Heart left ventricle (tissue), 16 donors: ENCODE results near the gene MTUS2. TPM values are rescaled to one million over a fixed set of nuclear protein-coding genes. Genes with fewer than 3 reads are reported as not detected.

Experiments used
- ATAC-seq, 4 donors: fragments of 200-7000 bp; cut with Tn5 transposase; one replicate each; pipeline ENCODE4 v1.9.1; 2020 to 2022; ENCODE audit warnings: moderate library complexity in 4 of 4, mild to moderate bottlenecking in 3 of 4, moderate number of reproducible peaks in 1 of 4
- DNase-seq, 5 donors: peaks; one replicate each; pipeline ENCODE4 v3.0.0-alpha.2; 2020
- H3K27ac ChIP-seq, 12 donors: fragments of 200-600 bp; sonication (generic) in 4 of 12; one replicate each; pipeline versions ENCODE4 v1.5.0 to v1.8.0; 2016 to 2022; ENCODE audit warnings: mild to moderate bottlenecking in 2 of 12
- H3K27me3 ChIP-seq, 9 donors: fragments of 200-600 bp; sonication (generic) in 2 of 9; one replicate each; pipeline versions ENCODE4 v1.5.1 to v1.8.0; 2016 to 2022; ENCODE audit warnings: mild to moderate bottlenecking in 3 of 9
- H3K36me3 ChIP-seq, 9 donors: fragments of 200-600 bp; sonication (generic) in 2 of 9; one replicate each; pipeline versions ENCODE4 v1.5.0 to v1.8.0; 2018 to 2022; ENCODE audit warnings: mild to moderate bottlenecking in 2 of 9
- H3K4me1 ChIP-seq, 12 donors: fragments of 200-600 bp; sonication (generic) in 4 of 12; one replicate each; pipeline versions ENCODE4 v1.5.0 to v1.8.0; 2016 to 2022; ENCODE audit warnings: mild to moderate bottlenecking in 3 of 12
- H3K4me3 ChIP-seq, 12 donors: fragments of 200-600 bp; sonication (generic) in 4 of 12; one replicate each; pipeline versions ENCODE4 v1.5.0 to v1.8.0; 2017 to 2022; ENCODE audit warnings: mild to moderate bottlenecking in 9 of 12, moderate library complexity in 4 of 12
- H3K9me3 ChIP-seq, 12 donors: fragments of 200-600 bp; sonication (generic) in 4 of 12; one replicate each; pipeline versions ENCODE4 v1.5.0 to v1.8.0; 2016 to 2022; ENCODE audit warnings: mild to moderate bottlenecking in 1 of 12
- POLR2A ChIP-seq, 2 donors: fragments of 450-650 bp; IDR thresholded peaks; one replicate each; pipeline ENCODE4 v1.6.1; 2017; ENCODE audit warnings: antibody characterized with exemption in 2 of 2, mild to moderate bottlenecking in 2 of 2, moderate library complexity in 2 of 2
- WGBS, 4 donors: extraction: QIAGEN DNeasy Blood & Tissue Kit in 2 of 4; methylation state at CpG; one replicate each; pipeline versions ENCODE4 v1.1.5 to v1.1.7; 2013 to 2018; 5-methylcytosine and 5-hydroxymethylcytosine counted together
- intact Hi-C, 10 donors: fragments of 100-400 bp; cut with DNase I; formaldehyde crosslinking; loops; one replicate each; pipeline versions ENCODE4 v1.11.1 to v1.14.2; 2022
- polyA plus RNA-seq, 2 donors: library from polyadenylated mRNA; stranded (reverse); fragments of 200-250 nt; gene quantifications; one replicate each; pipeline ENCODE4 v1.2.3, GENCODE V29; 2013
- total RNA-seq, 9 donors: library from RNA; depleted of rRNA in 2 of 9; stranded (reverse); fragments of >200 nt in 2 of 9; fragmentation: NEBNext Ultra II Directional in 3 of 9; extraction: Animal tissue kit (Norgen Biotek cat#: 25700) in 3 of 9; gene quantifications; one replicate each; pipeline versions ENCODE4 v1.1.0 to v1.2.4, GENCODE V29; 2016 to 2023
- TF ChIP-seq, protein P1 (sequence below), 12 donors: fragments of 200-600 bp; sonication (generic) in 4 of 12; IDR thresholded peaks; one replicate each; pipeline versions ENCODE4 v1.5.0 to v1.8.0; 2018 to 2022; ENCODE audit warnings: antibody characterized with exemption in 12 of 12, mild to moderate bottlenecking in 5 of 12
- donor health status: ischemic (EF 13 %, LVEDD 7.1; RV severe dilation, severe dysfunction).
- donor health status: healthy with polysubstance abuse.
- donor health status: DM: no; HTN: yes; CAD: no.
- donor health status: DM: no; HTN: no; CAD: no.
- donor health status: ischemic (EF 25% LVEDD 6.9; RV normal size, moderate dysfunction).
- donor health status: ischemic (EF 25% LVEDD 5.7; RV mildly dilated, moderate dysfunction).
- donor health status: healthy.
- donor health status: DM: yes; HTN: yes; CAD: no.
- donor health status: ischemic (EF 35%, LVEDD 5.7; RV mildly dilated, moderate dysfunction).
- donor health status: nonischemic (EF 11% LVEDD 7.7; RV severe dilation, severe dysfunction).
- donor health status: DM: yes; HTN: yes; CAD: no.
- donor health status: PGD.
- donor health status: ischemic (EF 29% LVEDD 5.4; RV normal size, mild dysfunction).
- donor health status: nonischemic (EF 23%, LVEDD 6.1; RV moderate dilation, normal function).

The MTUS2 gene
- total and polyA plus RNA-seq, 11 donors, result 28.7 to 174 (median 67.9) TPM

DNA sequence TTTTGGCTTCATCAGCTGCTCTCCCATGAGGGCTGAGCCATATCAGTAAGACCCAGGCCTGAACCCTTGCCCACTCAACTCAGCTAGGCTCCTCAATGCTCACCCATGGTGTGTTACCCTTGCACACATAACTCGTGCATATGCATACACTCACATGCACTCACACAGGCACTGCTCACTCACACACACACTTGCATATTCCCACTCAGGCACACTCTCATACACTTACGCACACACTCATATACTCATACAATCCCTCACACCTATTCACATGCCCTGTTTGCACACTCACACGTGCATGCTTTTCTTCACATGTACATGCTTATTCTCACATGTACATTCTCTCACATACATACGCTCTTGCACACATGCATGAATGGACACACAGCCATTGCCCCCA lies 681.5 kb downstream of the MTUS2 start:
- 83 to 88% (median 86%) methylated on average over 4 of the region's 4 CpGs for WGBS, 4 donors
- TF ChIP-seq, protein P1, sequence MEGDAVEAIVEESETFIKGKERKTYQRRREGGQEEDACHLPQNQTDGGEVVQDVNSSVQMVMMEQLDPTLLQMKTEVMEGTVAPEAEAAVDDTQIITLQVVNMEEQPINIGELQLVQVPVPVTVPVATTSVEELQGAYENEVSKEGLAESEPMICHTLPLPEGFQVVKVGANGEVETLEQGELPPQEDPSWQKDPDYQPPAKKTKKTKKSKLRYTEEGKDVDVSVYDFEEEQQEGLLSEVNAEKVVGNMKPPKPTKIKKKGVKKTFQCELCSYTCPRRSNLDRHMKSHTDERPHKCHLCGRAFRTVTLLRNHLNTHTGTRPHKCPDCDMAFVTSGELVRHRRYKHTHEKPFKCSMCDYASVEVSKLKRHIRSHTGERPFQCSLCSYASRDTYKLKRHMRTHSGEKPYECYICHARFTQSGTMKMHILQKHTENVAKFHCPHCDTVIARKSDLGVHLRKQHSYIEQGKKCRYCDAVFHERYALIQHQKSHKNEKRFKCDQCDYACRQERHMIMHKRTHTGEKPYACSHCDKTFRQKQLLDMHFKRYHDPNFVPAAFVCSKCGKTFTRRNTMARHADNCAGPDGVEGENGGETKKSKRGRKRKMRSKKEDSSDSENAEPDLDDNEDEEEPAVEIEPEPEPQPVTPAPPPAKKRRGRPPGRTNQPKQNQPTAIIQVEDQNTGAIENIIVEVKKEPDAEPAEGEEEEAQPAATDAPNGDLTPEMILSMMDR (IDR thresholded peaks at IDR 0.05), result no peak
- TF ChIP-seq POLR2A (IDR thresholded peaks at IDR 0.05), result no peak

DNA sequence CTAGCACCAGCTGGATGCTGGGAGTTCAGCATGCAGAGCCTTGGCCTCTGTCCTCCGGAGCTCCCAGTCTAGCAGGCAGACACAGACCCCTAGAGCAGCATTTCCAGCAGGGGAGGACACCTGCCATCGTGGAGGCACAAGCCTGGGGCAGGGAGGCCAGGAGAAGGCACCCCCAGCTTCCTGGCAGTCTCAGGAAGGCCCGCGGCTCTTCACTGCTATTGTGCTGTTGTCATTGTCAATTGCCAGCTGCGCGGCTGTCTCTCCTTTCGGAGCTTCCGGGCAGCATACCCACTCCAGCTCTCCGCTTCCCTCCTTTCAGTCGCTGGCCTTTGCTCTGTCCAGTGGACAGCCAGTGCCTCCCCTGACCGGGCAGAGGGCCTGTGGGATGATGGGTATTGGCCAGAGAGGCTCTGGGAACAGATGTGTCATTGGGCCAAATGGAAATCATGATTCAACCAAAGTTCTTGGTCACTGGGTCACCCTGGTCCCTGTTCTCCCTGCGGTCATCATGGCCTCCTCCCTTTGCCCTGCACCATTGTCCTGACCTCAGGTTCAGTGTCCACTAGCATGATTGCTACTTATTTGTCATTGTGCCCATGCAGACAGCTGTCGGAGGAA lies 682.4 kb downstream of the MTUS2 start:
- WGBS, 4 donors, result 81 to 89% (median 83%) methylated on average over 12 to 13 of the region's 13 CpGs
- peaks cover 0 to 7% (median 2%) of the 10 kb centered on the region in 12 donors for H3K4me1 ChIP-seq
- ATAC-seq, result no peak
- DNase-seq, result no peak
- no peak overlapping the region for H3K27ac ChIP-seq
- no peak overlapping the region for H3K4me3 ChIP-seq
- peaks cover 0 to 12% (median 0%) of the 10 kb centered on the region in 9 donors for H3K27me3 ChIP-seq
- TF ChIP-seq, protein P1 (IDR thresholded peaks at IDR 0.05), result no peak
- TF ChIP-seq POLR2A (IDR thresholded peaks at IDR 0.05), result no peak
- H3K36me3 ChIP-seq, result peaks cover 0 to 36% (median 13%) of the 10 kb centered on the region in 9 donors
- no peaks in the 10 kb centered on the region for H3K9me3 ChIP-seq
- intact Hi-C loops, result loop anchor here in 2 of 10 donors (10.0 kb wide), 2 partner anchors 342 to 422 kb away; no protein-coding TSS in a partner anchor

More for the DNA sequence above, 681.5 kb downstream of the MTUS2 start:
- H3K9me3 ChIP-seq, result no peaks in the 10 kb centered on the region
- H3K27me3 ChIP-seq, result peaks cover 0 to 12% (median 0%) of the 10 kb centered on the region in 9 donors
- intact Hi-C loops, result loop anchor here in 2 of 10 donors (10.0 kb wide), 2 partner anchors 343 to 423 kb away; no protein-coding TSS in a partner anchor
- no peak for ATAC-seq
- H3K36me3 ChIP-seq, result peaks cover 0 to 36% (median 13%) of the 10 kb centered on the region in 9 donors
- no peak overlapping the region for H3K27ac ChIP-seq
- no peak overlapping the region for H3K4me3 ChIP-seq
- H3K4me1 ChIP-seq, result peaks cover 0 to 9% (median 4%) of the 10 kb centered on the region in 12 donors
- no peak for DNase-seq

DNA sequence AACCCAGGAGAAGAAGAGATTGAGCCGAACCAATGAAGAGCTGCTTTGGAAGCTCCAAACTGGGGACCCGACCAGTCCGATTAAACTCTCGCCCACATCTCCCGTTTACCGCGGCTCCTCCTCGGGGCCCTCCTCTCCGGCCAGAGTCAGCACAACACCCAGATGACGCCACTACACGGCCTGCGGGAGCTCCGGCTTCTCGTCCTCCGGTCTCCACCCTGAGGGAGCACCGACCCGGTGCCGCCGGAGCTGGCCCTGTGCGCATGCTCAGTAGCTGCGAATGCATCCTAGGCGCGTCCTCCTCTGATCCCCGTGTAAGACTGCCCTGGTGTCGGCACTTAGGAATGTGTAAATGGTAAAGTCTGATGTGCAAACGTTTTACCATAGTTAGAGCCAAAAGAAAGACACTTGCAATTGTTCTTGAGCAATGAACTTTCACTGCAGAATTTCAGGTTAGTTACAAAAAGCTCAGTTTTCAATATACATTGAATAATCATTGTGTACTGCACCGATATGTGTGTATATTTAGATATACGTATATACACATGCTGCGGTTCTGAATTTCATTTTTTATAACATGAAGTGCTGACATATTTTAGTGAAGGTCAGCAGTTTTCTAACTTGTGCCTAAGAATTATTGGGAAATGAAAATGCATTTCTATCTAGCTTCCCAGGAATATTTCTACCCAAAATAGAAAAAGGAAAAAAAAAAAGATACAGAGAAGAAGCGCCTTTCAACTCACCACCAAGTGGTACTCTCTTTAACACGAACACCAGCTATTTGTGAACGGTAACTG lies 683.1 kb downstream of the MTUS2 start:
- no peaks in the 10 kb centered on the region for H3K9me3 ChIP-seq
- H3K4me3 ChIP-seq, result no peak overlapping the region
- peaks cover 0 to 12% (median 0%) of the 10 kb centered on the region in 9 donors for H3K27me3 ChIP-seq
- WGBS, 4 donors, result 55 to 66% (median 65%) methylated on average over 31 to 32 of the region's 32 CpGs
- no peak overlapping the region for H3K27ac ChIP-seq
- TF ChIP-seq POLR2A (IDR thresholded peaks at IDR 0.05), result no peak
- TF ChIP-seq, protein P1 (IDR thresholded peaks at IDR 0.05), result no peak
- peaks cover 0 to 13% (median 7%) of the 10 kb centered on the region in 12 donors for H3K4me1 ChIP-seq
- DNase-seq (no peak), ATAC-seq (no peak)
- intact Hi-C loops, result loop anchor here in 2 of 10 donors (10.0 kb wide), 2 partner anchors 342 to 422 kb away; no protein-coding TSS in a partner anchor
- H3K36me3 ChIP-seq, result peaks cover 0 to 32% (median 13%) of the 10 kb centered on the region in 9 donors

DNA sequence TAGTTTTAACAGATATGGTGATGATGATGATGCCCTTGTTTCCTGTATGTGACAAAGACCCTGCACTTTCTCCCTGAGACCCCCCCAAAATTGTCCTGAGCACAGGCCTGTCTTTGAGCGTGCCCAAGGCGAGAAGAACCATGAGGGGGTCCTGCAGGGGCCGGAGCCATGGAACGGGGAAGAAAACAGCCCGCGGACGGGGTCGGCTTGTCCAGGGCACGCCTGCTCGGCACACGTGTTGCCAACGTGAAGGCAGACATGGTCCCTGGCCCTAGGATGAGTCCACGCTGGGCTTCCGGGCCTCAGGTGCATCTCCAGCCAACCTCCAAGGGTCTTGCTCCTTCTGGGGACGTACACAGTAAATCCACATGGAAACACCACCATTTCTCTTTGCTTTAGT lies 684.6 kb downstream of the MTUS2 start:
- ATAC-seq, result no peak
- Histone ChIP-seq H3K27me3 (peaks cover 0 to 12% (median 0%) of the 10 kb centered on the region in 9 donors), H3K9me3 (no peaks in the 10 kb centered on the region), H3K4me1 (peaks cover 0 to 24% (median 15%) of the 10 kb centered on the region in 12 donors), H3K27ac (no peak overlapping the region), H3K4me3 (no peak overlapping the region), H3K36me3 (peaks cover 0 to 32% (median 6%) of the 10 kb centered on the region in 9 donors)
- no peak for DNase-seq
- TF ChIP-seq, protein P1 (IDR thresholded peaks at IDR 0.05), result no peak
- no peak for TF ChIP-seq POLR2A (IDR thresholded peaks at IDR 0.05)
- WGBS, 4 donors, result 92 to 95% (median 93%) methylated on average over 15 of the region's 15 CpGs
- intact Hi-C loops, result loop anchor here in 5 of 10 donors (5.0 to 10.0 kb wide), 4 partner anchors 340 to 608 kb away; no protein-coding TSS in a partner anchor
